H1 (cell line): ENCODE data around the gene CFAP65. TPM values are rescaled to one million over a fixed set of nuclear protein-coding genes. Genes with fewer than 3 reads are reported as not detected.

Experiments
- CTCF ChIA-PET: fragments of 300-600 bp; sonication (Branson Sonifier 250); formaldehyde crosslinking; loops from one replicate; lab custom pipeline; 2021; ENCODE audit not compliant: partially characterized antibody; lab: Charles Lee
- POLR2A ChIA-PET: fragments of 300-600 bp; sonication (Branson Sonifier 250); formaldehyde crosslinking; loops from one replicate; lab custom pipeline; 2021; ENCODE audit warnings: inconsistent platforms; ENCODE audit not compliant: partially characterized antibody; lab: Charles Lee
- DNase-seq, 2 experiments: peaks; one replicate each; pipeline versions ENCODE4 v3.0.0 to v3.0.0-alpha.2; 2010 to 2022; ENCODE audit warnings: low spot score in 2 of 2, low read depth in 1 of 2, mixed read lengths in 1 of 2
- FAIRE-seq: peaks from 2 replicates; lab custom pipeline; 2011; peaks lifted over from hg19 to GRCh38; lab: Jason Lieb, UNC
- H2AFZ ChIP-seq: 2 replicates; pipeline ENCODE4 v1.8.1; 2012; ENCODE audit warnings: low read length, inconsistent platforms
- H2AK5ac ChIP-seq: 2 replicates; pipeline ENCODE4 v1.6.1; 2013; ENCODE audit warnings: low read depth, low read length
- H2BK120ac ChIP-seq: replicated peaks from 2 replicates; pipeline ENCODE3; 2013; ENCODE audit warnings: low read depth, low read length, inconsistent platforms
- H2BK12ac ChIP-seq: 2 replicates; pipeline ENCODE4 v1.6.1; 2013; ENCODE audit warnings: low read depth, low read length
- H2BK15ac ChIP-seq: 2 replicates; pipeline ENCODE4 v1.6.1; 2013; ENCODE audit warnings: low read length
- H2BK20ac ChIP-seq: 2 replicates; pipeline ENCODE4 v1.6.1; 2013; ENCODE audit warnings: low read length
- H2BK5ac ChIP-seq: 2 replicates; pipeline ENCODE4 v1.6.1; 2013; ENCODE audit warnings: low read depth, low read length
- H3K14ac ChIP-seq: 2 replicates; pipeline ENCODE4 v1.6.1; 2013; ENCODE audit warnings: inconsistent platforms; ENCODE audit not compliant: insufficient read length
- H3K18ac ChIP-seq: 2 replicates; pipeline ENCODE4 v1.6.1; 2013; ENCODE audit warnings: low read length; ENCODE audit errors: extremely low read depth
- H3K23ac ChIP-seq: 2 replicates; pipeline ENCODE4 v1.6.1; 2013; ENCODE audit warnings: inconsistent platforms; ENCODE audit not compliant: insufficient read length
- H3K23me2 ChIP-seq: 2 replicates; pipeline ENCODE4 v1.6.1; 2013; ENCODE audit warnings: low read depth, low read length
- H3K27ac ChIP-seq: 2 replicates; pipeline ENCODE4 v1.6.1; 2011; ENCODE audit warnings: low read depth, low read length, inconsistent platforms
- H3K27me3 ChIP-seq, 4 experiments: replicated peaks in 1 of 4; 1 replicate in 1 of 4; 2 replicates in 3 of 4; pipeline versions ENCODE4 v1.6.1 to v1.8.1; 2011 to 2013; ENCODE audit warnings: low read length in 3 of 4, mild to moderate bottlenecking in 3 of 4, inconsistent platforms in 2 of 4, mixed read lengths in 2 of 4, moderate library complexity in 1 of 4; ENCODE audit not compliant: control insufficient read depth in 3 of 4, insufficient read depth in 3 of 4; ENCODE audit errors: extremely low read depth in 1 of 4
- H3K36me3 ChIP-seq, 4 experiments: 2 replicates each; pipeline versions ENCODE4 v1.6.1 to v1.8.1; 2011 to 2013; ENCODE audit warnings: mild to moderate bottlenecking in 4 of 4, low read length in 3 of 4, moderate library complexity in 2 of 4, control low read depth in 1 of 4, inconsistent platforms in 1 of 4; ENCODE audit not compliant: insufficient read depth in 4 of 4, control insufficient read depth in 2 of 4
- H3K4ac ChIP-seq: replicated peaks from 2 replicates; pipeline ENCODE3; 2013; ENCODE audit warnings: low read length, low read depth, mixed read lengths, inconsistent platforms; ENCODE audit not compliant: insufficient read length
- H3K4me1 ChIP-seq, 4 experiments: replicated peaks in 1 of 4; 1 replicate in 1 of 4; 2 replicates in 3 of 4; pipeline versions ENCODE4 v1.6.1 to v1.8.1; 2011 to 2013; ENCODE audit warnings: low read length in 3 of 4, inconsistent platforms in 2 of 4, mixed read lengths in 1 of 4; ENCODE audit not compliant: insufficient read depth in 4 of 4, control insufficient read depth in 3 of 4
- H3K4me2 ChIP-seq, 2 experiments: 2 replicates each; pipeline versions ENCODE4 v1.6.1 to v1.8.1; 2011 to 2013; ENCODE audit warnings: low read depth in 2 of 2, low read length in 2 of 2, control low read depth in 1 of 2, inconsistent platforms in 1 of 2, mild to moderate bottlenecking in 1 of 2; ENCODE audit not compliant: insufficient read depth in 1 of 2
- H3K4me3 ChIP-seq, 4 experiments: fragments of 200-600, 300-600 bp in 1 of 4; sonication (generic), shearing (Covaris generic), sonication (Bioruptor Twin) in 1 of 4; 2 replicates each; pipeline versions ENCODE4 v1.5.1 to v1.8.1; 2011 to 2016; ENCODE audit warnings: low read length in 4 of 4, low read depth in 3 of 4, control low read depth in 2 of 4, inconsistent platforms in 2 of 4, mild to moderate bottlenecking in 2 of 4, mixed read lengths in 1 of 4, moderate library complexity in 1 of 4; ENCODE audit not compliant: insufficient read depth in 2 of 4; ENCODE audit errors: extremely low read depth in 1 of 4
- H3K56ac ChIP-seq: replicated peaks from 2 replicates; pipeline ENCODE3; 2013; ENCODE audit warnings: low read depth, mild to moderate bottlenecking, mixed read lengths, low read length, inconsistent platforms; ENCODE audit not compliant: insufficient read length
- H3K79me1 ChIP-seq: 2 replicates; pipeline ENCODE4 v1.6.1; 2013; ENCODE audit warnings: low read depth, low read length, control low read depth
- H3K79me2 ChIP-seq, 2 experiments: 2 replicates each; pipeline versions ENCODE4 v1.6.1 to v1.8.1; 2012 to 2013; ENCODE audit warnings: low read length in 2 of 2, mild to moderate bottlenecking in 2 of 2, inconsistent platforms in 1 of 2; ENCODE audit not compliant: insufficient read depth in 2 of 2, control insufficient read depth in 1 of 2
- H3K9ac ChIP-seq, 4 experiments: replicated peaks in 1 of 4; 1 replicate in 1 of 4; 2 replicates in 3 of 4; pipeline versions ENCODE4 v1.6.1 to v1.8.1; 2011 to 2013; ENCODE audit warnings: low read depth in 3 of 4, low read length in 3 of 4, control low read depth in 2 of 4, mild to moderate bottlenecking in 2 of 4, moderate library complexity in 2 of 4, inconsistent platforms in 1 of 4; ENCODE audit errors: extremely low read depth in 1 of 4
- H3K9me3 ChIP-seq, 2 experiments: 2 replicates each; pipeline versions ENCODE4 v1.6.1 to v1.8.1; 2012 to 2013; ENCODE audit warnings: mild to moderate bottlenecking in 2 of 2, moderate library complexity in 2 of 2, control low read depth in 1 of 2, inconsistent platforms in 1 of 2, low read depth in 1 of 2, low read length in 1 of 2, mixed read lengths in 1 of 2; ENCODE audit not compliant: insufficient read depth in 2 of 2
- H4K20me1 ChIP-seq, 2 experiments: replicated peaks in 1 of 2; 2 replicates each; pipeline versions ENCODE3 to v1.8.1; 2011 to 2013; ENCODE audit warnings: inconsistent platforms in 2 of 2, low read length in 2 of 2, mild to moderate bottlenecking in 1 of 2; ENCODE audit not compliant: insufficient read depth in 2 of 2, control insufficient read depth in 1 of 2
- H4K5ac ChIP-seq: 2 replicates; pipeline ENCODE4 v1.6.1; 2013; ENCODE audit warnings: low read length, low read depth, mixed read lengths, inconsistent platforms; ENCODE audit not compliant: insufficient read length
- H4K8ac ChIP-seq: 2 replicates; pipeline ENCODE4 v1.8.0; 2013; ENCODE audit warnings: mild to moderate bottlenecking, moderate library complexity, low read length, inconsistent platforms; ENCODE audit not compliant: insufficient read depth; ENCODE audit errors: extremely low read depth
- H4K91ac ChIP-seq: replicated peaks from 2 replicates; pipeline ENCODE3; 2013; ENCODE audit warnings: low read length, mixed read lengths, inconsistent platforms; ENCODE audit not compliant: insufficient read length
- HDAC6 ChIP-seq: IDR thresholded peaks from one replicate; pipeline ENCODE4 v1.7.1; 2012; ENCODE audit warnings: low read depth, mild to moderate bottlenecking, inconsistent platforms, low read length, moderate library complexity
- WGBS, 2 experiments: shearing (Covaris generic) in 1 of 2; methylation state at CpG; one replicate each; pipeline versions ENCODE4 v1.1.6 to v1.1.7; 2013 to 2015; ENCODE audit warnings: low lambda C conversion rate in 2 of 2, mixed read lengths in 2 of 2, inconsistent platforms in 1 of 2, low coverage in 1 of 2, missing lambda C conversion rate in 1 of 2; ENCODE audit not compliant: insufficient replicate concordance in 2 of 2, insufficient coverage in 1 of 2, insufficient read length in 1 of 2; ENCODE audit errors: extremely low coverage in 1 of 2, missing lambda C conversion rate in 1 of 2; 5-methylcytosine and 5-hydroxymethylcytosine counted together
- polyA plus RNA-seq, 7 experiments: library from polyadenylated mRNA; depleted of rRNA in 3 of 7; stranded (reverse) in 5 of 7; unstranded in 2 of 7; fragments of >200 nt in 5 of 7; fragments of 200-250 nt in 2 of 7; gene quantifications; 1 replicate in 5 of 7; 2 replicates in 1 of 7; 4 replicates in 1 of 7; pipeline versions ENCODE4 v1.2.1 to v1.2.3, GENCODE V29; 2011 to 2013; ENCODE audit warnings: missing spikeins in 2 of 7, mixed read lengths in 2 of 7
- total RNA-seq: library from RNA; stranded (reverse); fragmentation: NEBNext Ultra II Directional; extraction: Animal tissue kit (Norgen Biotek cat#: 25700); gene quantifications from 2 replicates; pipeline ENCODE4 v1.2.1, GENCODE V29; 2021
- TF ChIP-seq, protein P1 (sequence below): IDR thresholded peaks from 2 replicates; pipeline ENCODE4 v1.6.1; 2012; ENCODE audit warnings: inconsistent platforms

CFAP65 gene
- total and polyA plus RNA-seq, 2 of the 8 experiments (the other 6 are each of a cell fraction or from before 2014, with no cell fraction given): 0.19 to 0.45 TPM

DNA sequence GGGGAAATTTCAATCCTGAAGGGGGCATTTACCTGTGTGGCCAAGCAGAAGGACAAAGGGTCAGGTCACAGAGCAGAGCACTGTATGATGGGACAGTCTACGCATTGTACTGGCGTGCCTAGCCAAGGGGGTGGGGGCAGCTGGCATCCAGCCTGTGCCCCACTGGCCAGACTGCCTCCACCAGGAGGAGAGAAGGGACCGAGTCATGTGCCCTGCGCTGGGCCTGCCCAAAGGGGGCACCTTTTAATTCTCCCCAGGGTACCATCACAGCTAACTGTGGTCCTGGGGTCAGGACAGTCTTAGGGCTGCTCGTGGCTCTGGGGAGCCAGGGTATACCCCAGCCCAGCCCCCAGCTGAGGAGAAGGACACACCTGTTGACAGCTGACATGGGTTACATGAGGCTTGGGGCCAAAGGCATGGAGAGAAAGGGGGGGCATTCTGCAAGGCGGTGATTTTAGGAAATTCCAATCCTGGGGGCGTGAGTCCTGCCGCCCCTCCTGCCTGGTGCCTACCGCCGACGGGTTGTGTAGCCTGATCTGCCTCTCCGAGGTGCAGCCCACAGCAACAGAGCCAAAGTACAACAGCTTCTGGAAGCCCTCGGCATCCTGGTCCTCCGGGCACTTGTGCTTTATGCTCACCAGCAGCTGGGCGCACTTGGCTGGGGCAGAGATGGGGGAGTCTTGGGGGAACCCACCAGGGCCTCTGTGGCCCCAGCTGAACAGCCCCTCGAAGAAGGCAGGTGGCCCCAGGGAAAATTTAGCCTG is 11.0 kb downstream of the CFAP65 start:
- Histone ChIP-seq H3K9me3 (no peaks in the 10 kb centered on the region), H3K4me1 (peaks cover 0 to 3% (median under 1%) of the 10 kb centered on the region in 4 experiments; a peak in 2 of 7 replicates), H3K56ac (no peak overlapping the region), H3K23me2 (no peaks in the 10 kb centered on the region), H3K23ac (no peak overlapping the region), H2BK12ac (no peak overlapping the region), H4K91ac (no peak overlapping the region), H4K8ac (no peak overlapping the region), H3K79me1 (no peaks in the 10 kb centered on the region), H3K27me3 (no peaks in the 10 kb centered on the region; a peak in 1 of 7 replicates), H3K36me3 (no peaks in the 10 kb centered on the region), H3K4ac (no peak overlapping the region), H3K14ac (no peak overlapping the region), H3K79me2 (no peaks in the 10 kb centered on the region), H2AFZ (0 out of 2 replicates have a peak overlapping the region, but pooled peaks have one; percentile 96), H2BK20ac (no peak overlapping the region), H3K4me3 (no peak overlapping the region), H3K4me2 (no peak overlapping the region), H4K5ac (no peak overlapping the region), H2BK120ac (no peak overlapping the region), H4K20me1 (peaks cover 0 to 2% of the 10 kb centered on the region in 2 experiments), H3K18ac (no peak overlapping the region), H3K9ac (no peak overlapping the region), H3K27ac (no peak overlapping the region), H2BK5ac (no peak overlapping the region), H2BK15ac (no peak overlapping the region), H2AK5ac (no peak overlapping the region)
- DNase-seq (no peak), FAIRE-seq (no peak)
- POLR2A ChIA-PET: interaction anchor here (1.0 kb wide), 1 partner anchor 9 kb away, joined by 3 read pairs; no protein-coding TSS in a partner anchor
- CTCF ChIA-PET: interaction anchor here (0.6 to 45.5 kb wide), 43 partner anchors 9 to 374 kb away, joined by 3 to 1006 read pairs (median 5); partner anchors contain the start of genes CFAP65, CRYBA2, IHH and NHEJ1
- 88% methylated on average over 16 of the region's 16 CpGs; no CpG with 5 or more reads in 1 of the 2 experiments for WGBS, 2 experiments
- TF ChIP-seq, protein P1, sequence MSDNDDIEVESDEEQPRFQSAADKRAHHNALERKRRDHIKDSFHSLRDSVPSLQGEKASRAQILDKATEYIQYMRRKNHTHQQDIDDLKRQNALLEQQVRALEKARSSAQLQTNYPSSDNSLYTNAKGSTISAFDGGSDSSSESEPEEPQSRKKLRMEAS: no peak
- no peak for TF ChIP-seq HDAC6
